B cell (primary cell): ENCODE results near the gene STRADB. TPM values are rescaled to one million over a fixed set of nuclear protein-coding genes. Genes with fewer than 3 reads are reported as not detected.

Experiments
- ATAC-seq: fragments of 200-7000 bp; cut with Tn5 transposase; one replicate; pipeline ENCODE4 v1.10.0; 2021; ENCODE audit warnings: low read depth, mild to moderate bottlenecking, moderate number of reproducible peaks, moderate library complexity
- CTCF ChIA-PET: fragments of 350-600 bp; sonication (Branson Sonifier 250); formaldehyde crosslinking; loops from one replicate; lab custom pipeline; 2021; ENCODE audit warnings: antibody characterized with exemption, inconsistent platforms; lab: Charles Lee
- POLR2A ChIA-PET: fragments of 350-600 bp; sonication (Branson Sonifier 250); formaldehyde crosslinking; loops from one replicate; lab custom pipeline; 2021; ENCODE audit warnings: antibody characterized with exemption; lab: Charles Lee
- DNase-seq: peaks from one replicate; pipeline ENCODE4 v3.0.0; 2013
- H2AFZ ChIP-seq: 2 replicates; pipeline ENCODE4 v1.6.1; 2012; ENCODE audit warnings: mild to moderate bottlenecking, low read depth, low read length; ENCODE audit not compliant: insufficient read depth, poor library complexity, severe bottlenecking
- H3K27ac ChIP-seq, 2 donors: 1 replicate in 1 of 2; 2 replicates in 1 of 2; pipeline ENCODE4 v1.5.1; 2012 to 2013; ENCODE audit warnings: low read length in 2 of 2, mild to moderate bottlenecking in 2 of 2, moderate library complexity in 1 of 2
- H3K27me3 ChIP-seq, 4 experiments: fragments of 200-600 bp in 1 of 4; sonication (generic) in 1 of 4; replicated peaks in 1 of 4; 1 replicate in 2 of 4; 2 replicates in 2 of 4; pipeline versions ENCODE4 v1.6.1 to v1.7.0; 2013 to 2016; ENCODE audit warnings: low read length in 3 of 4, mild to moderate bottlenecking in 2 of 4, mixed read lengths in 1 of 4, moderate library complexity in 1 of 4; ENCODE audit not compliant: insufficient read depth in 4 of 4, control insufficient read depth in 3 of 4; ENCODE audit errors: control extremely low read depth in 1 of 4
- H3K36me3 ChIP-seq, 2 experiments: replicated peaks in 1 of 2; 1 replicate in 1 of 2; 2 replicates in 1 of 2; pipeline versions ENCODE4 v1.6.1 to v1.7.1; 2013; ENCODE audit warnings: low read length in 1 of 2; ENCODE audit not compliant: insufficient read depth in 2 of 2, control insufficient read depth in 1 of 2; ENCODE audit errors: control extremely low read depth in 1 of 2, extremely low read depth in 1 of 2
- H3K4me1 ChIP-seq, 2 donors: fragments of 200-600 bp in 1 of 2; sonication (generic) in 1 of 2; 1 replicate in 1 of 2; 2 replicates in 1 of 2; pipeline versions ENCODE4 v1.5.1 to v1.6.1; 2013 to 2017; ENCODE audit warnings: low read length in 2 of 2; ENCODE audit not compliant: control insufficient read depth in 2 of 2, insufficient read depth in 2 of 2
- H3K4me2 ChIP-seq: replicated peaks from 2 replicates; pipeline ENCODE3; 2012; ENCODE audit warnings: mild to moderate bottlenecking, low read depth, low read length; ENCODE audit not compliant: poor library complexity, severe bottlenecking
- H3K4me3 ChIP-seq, 5 experiments: fragments of 200-600 bp in 1 of 5; sonication (generic) in 1 of 5; 1 replicate in 3 of 5; 2 replicates in 2 of 5; pipeline versions ENCODE4 v1.5.1 to v1.7.0; 2011 to 2016; ENCODE audit warnings: low read length in 4 of 5, mild to moderate bottlenecking in 4 of 5, low read depth in 2 of 5, control low read depth in 1 of 5, moderate library complexity in 1 of 5; ENCODE audit not compliant: insufficient read depth in 1 of 5; ENCODE audit errors: control extremely low read depth in 1 of 5, extremely low read depth in 1 of 5
- H3K79me2 ChIP-seq: fragments of 200-600 bp; sonication (generic); one replicate; pipeline ENCODE4 v1.6.0; 2016; ENCODE audit warnings: low read length; ENCODE audit not compliant: control insufficient read depth, insufficient read depth
- H3K9ac ChIP-seq: fragments of 200-600 bp; sonication (generic); 2 replicates; pipeline ENCODE4 v1.6.1; 2017; ENCODE audit warnings: mild to moderate bottlenecking, low read length, moderate library complexity
- H3K9me3 ChIP-seq, 3 donors: one replicate each; pipeline versions ENCODE4 v1.6.1 to v1.7.1; 2013; ENCODE audit warnings: low read length in 2 of 3; ENCODE audit not compliant: control insufficient read depth in 2 of 3, insufficient read depth in 1 of 3; ENCODE audit errors: control extremely low read depth in 1 of 3
- H4K20me1 ChIP-seq: 2 replicates; pipeline ENCODE4 v1.6.0; 2012; ENCODE audit warnings: mild to moderate bottlenecking, low read length; ENCODE audit not compliant: insufficient read depth, control insufficient read depth, poor library complexity, severe bottlenecking
- H3K27ac Mint-ChIP-seq: one replicate; pipeline ENCODE4 v1.8.0; 2021; ENCODE audit warnings: mixed read lengths
- H3K27me3 Mint-ChIP-seq: one replicate; pipeline ENCODE4 v1.8.0; 2021; ENCODE audit warnings: mixed read lengths
- H3K4me1 Mint-ChIP-seq: one replicate; pipeline ENCODE4 v1.8.0; 2021; ENCODE audit warnings: mixed read lengths
- H3K4me3 Mint-ChIP-seq: one replicate; pipeline ENCODE4 v1.8.0; 2021; ENCODE audit warnings: mixed read lengths
- H3K9me3 Mint-ChIP-seq: one replicate; pipeline ENCODE4 v1.8.0; 2022; ENCODE audit warnings: mixed read lengths; ENCODE audit not compliant: insufficient read depth
- EZH2 ChIP-seq: IDR thresholded peaks from 2 replicates; pipeline ENCODE4 v1.6.1; 2012; ENCODE audit warnings: borderline replicate concordance, low read depth, mild to moderate bottlenecking, moderate library complexity, low read length; ENCODE audit not compliant: insufficient read depth, poor library complexity, severe bottlenecking
- WGBS: methylation state at CpG from one replicate; pipeline ENCODE4 v1.1.5; 2013; ENCODE audit warnings: missing lambda C conversion rate; ENCODE audit not compliant: insufficient coverage; 5-methylcytosine and 5-hydroxymethylcytosine counted together
- intact Hi-C: fragments of 100-400 bp; cut with micrococcal nuclease; formaldehyde crosslinking; loops from one replicate; pipeline ENCODE4 v1.10.0; 2022
- polyA plus RNA-seq: library from polyadenylated mRNA; depleted of rRNA; stranded (reverse); fragments of >200 nt; gene quantifications from 2 replicates; pipeline ENCODE4 v1.2.3, GENCODE V29; 2012
- total RNA-seq, 2 donors: library from RNA; stranded (reverse); fragments of 120-200 nt in 1 of 2; gene quantifications; 1 replicate in 1 of 2; 2 replicates in 1 of 2; pipeline versions ENCODE4 v1.2.3 to v1.2.4, GENCODE V29; 2013 to 2022
- TF ChIP-seq, protein P1 (sequence below): fragments of 200-600 bp; IDR thresholded peaks from one replicate; pipeline ENCODE4 v1.8.0; 2022; ENCODE audit warnings: antibody characterized with exemption, mild to moderate bottlenecking

Gene STRADB
- total and polyA plus RNA-seq, 2 donors (not counting 1 experiment from before 2014, with no cell fraction given): 17.2 to 17.5 TPM

DNA sequence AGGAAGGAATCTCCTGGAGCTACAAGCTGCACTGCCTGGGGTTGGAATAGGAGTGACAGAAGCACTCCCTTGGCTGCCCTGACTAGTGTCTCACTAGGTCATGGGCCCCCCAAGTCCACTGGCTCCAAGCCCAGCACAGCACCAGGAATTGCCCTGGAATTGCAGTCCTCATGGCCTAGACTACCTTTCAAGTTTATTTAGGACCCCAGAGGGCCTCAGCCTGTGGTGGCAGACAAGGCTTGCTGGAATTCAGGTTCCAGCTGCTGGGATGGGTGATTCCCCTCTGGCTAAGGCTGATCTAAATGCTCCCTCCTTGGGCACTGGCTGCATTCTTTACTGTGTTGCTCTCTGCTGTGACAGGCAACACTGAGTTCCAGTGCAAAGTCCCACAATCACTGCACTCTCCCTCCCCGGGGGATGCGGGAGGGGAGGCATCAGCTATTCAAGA, 14.0 kb downstream of the STRADB start:
- no peak overlapping the region for H2AFZ ChIP-seq
- no peak overlapping the region for H3K4me2 ChIP-seq
- H3K9ac ChIP-seq: no peak overlapping the region
- H3K9me3 ChIP-seq: no peaks in the 10 kb centered on the region
- no peak overlapping the region for H3K4me3 Mint-ChIP-seq
- ChIA-PET POLR2A (no interaction called here), CTCF (no interaction called here)
- ATAC-seq: no peak
- H4K20me1 ChIP-seq: no peaks in the 10 kb centered on the region
- H3K27ac ChIP-seq: no peak overlapping the region
- DNase-seq: no peak
- H3K4me3 ChIP-seq: no peak overlapping the region
- no peaks in the 10 kb centered on the region for H3K27me3 ChIP-seq
- WGBS: no CpG with 5 or more reads among the region's 2 CpGs
- no peaks in the 10 kb centered on the region for H3K4me1 Mint-ChIP-seq
- H3K4me1 ChIP-seq: no peaks in the 10 kb centered on the region
- H3K27me3 Mint-ChIP-seq: no peaks in the 10 kb centered on the region
- no peaks in the 10 kb centered on the region for H3K79me2 ChIP-seq
- intact Hi-C loops: no loop called here
- no peaks in the 10 kb centered on the region for H3K9me3 Mint-ChIP-seq
- no peak for TF ChIP-seq EZH2
- TF ChIP-seq, protein P1, sequence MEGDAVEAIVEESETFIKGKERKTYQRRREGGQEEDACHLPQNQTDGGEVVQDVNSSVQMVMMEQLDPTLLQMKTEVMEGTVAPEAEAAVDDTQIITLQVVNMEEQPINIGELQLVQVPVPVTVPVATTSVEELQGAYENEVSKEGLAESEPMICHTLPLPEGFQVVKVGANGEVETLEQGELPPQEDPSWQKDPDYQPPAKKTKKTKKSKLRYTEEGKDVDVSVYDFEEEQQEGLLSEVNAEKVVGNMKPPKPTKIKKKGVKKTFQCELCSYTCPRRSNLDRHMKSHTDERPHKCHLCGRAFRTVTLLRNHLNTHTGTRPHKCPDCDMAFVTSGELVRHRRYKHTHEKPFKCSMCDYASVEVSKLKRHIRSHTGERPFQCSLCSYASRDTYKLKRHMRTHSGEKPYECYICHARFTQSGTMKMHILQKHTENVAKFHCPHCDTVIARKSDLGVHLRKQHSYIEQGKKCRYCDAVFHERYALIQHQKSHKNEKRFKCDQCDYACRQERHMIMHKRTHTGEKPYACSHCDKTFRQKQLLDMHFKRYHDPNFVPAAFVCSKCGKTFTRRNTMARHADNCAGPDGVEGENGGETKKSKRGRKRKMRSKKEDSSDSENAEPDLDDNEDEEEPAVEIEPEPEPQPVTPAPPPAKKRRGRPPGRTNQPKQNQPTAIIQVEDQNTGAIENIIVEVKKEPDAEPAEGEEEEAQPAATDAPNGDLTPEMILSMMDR: no peak
- H3K36me3 ChIP-seq: peaks cover 8 to 45% of the 10 kb centered on the region in 2 experiments
- no peak overlapping the region for H3K27ac Mint-ChIP-seq

- no peaks in the 10 kb centered on the region for H3K27me3 Mint-ChIP-seq
- H2AFZ ChIP-seq: no peak overlapping the region
- no peak for TF ChIP-seq EZH2
- TF ChIP-seq, protein P1: no peak
- H4K20me1 ChIP-seq: no peaks in the 10 kb centered on the region
- DNase-seq (no peak), ATAC-seq (no peak)
- CTCF ChIA-PET: no interaction called here
- H3K9me3 Mint-ChIP-seq: no peaks in the 10 kb centered on the region
- H3K27ac ChIP-seq: no peak overlapping the region
- no peaks in the 10 kb centered on the region for H3K9me3 ChIP-seq
- H3K27ac Mint-ChIP-seq: no peak overlapping the region
- POLR2A ChIA-PET: no interaction called here
- H3K4me1 ChIP-seq: no peaks in the 10 kb centered on the region
- H3K9ac ChIP-seq: no peak overlapping the region
- H3K4me3 ChIP-seq: no peak overlapping the region
- H3K36me3 ChIP-seq: peaks cover 8 to 50% of the 10 kb centered on the region in 2 experiments
- H3K4me1 Mint-ChIP-seq: no peaks in the 10 kb centered on the region
- H3K27me3 ChIP-seq: no peaks in the 10 kb centered on the region
- WGBS: 100% methylated on average over 2 of the region's 3 CpGs
- H3K4me2 ChIP-seq: no peak overlapping the region
- H3K4me3 Mint-ChIP-seq: no peak overlapping the region
- intact Hi-C loops: no loop called here
- no peaks in the 10 kb centered on the region for H3K79me2 ChIP-seq
These were observed 14.6 kb downstream of the STRADB start for GRCh38 chr2:201466050-201466675.
